Neutrophil (primary cell): ENCODE results near the gene GPR158.

Source experiments
- H3K27ac ChIP-seq: fragments of 200-600 bp; sonication (generic); 2 replicates; pipeline ENCODE4 v1.5.1; 2016; ENCODE audit warnings: mild to moderate bottlenecking, moderate library complexity
- H3K27me3 ChIP-seq: fragments of 200-600 bp; sonication (generic); 2 replicates; pipeline ENCODE4 v1.6.0; 2016; ENCODE audit warnings: mild to moderate bottlenecking
- H3K36me3 ChIP-seq: fragments of 200-600 bp; sonication (generic); 2 replicates; pipeline ENCODE4 v1.5.1; 2017
- H3K4me1 ChIP-seq, 2 experiments: fragments of 200-600 bp in 1 of 2; sonication (generic) in 1 of 2; 1 replicate in 1 of 2; 2 replicates in 1 of 2; pipeline versions ENCODE4 v1.5.1 to v1.6.1; 2013 to 2016; ENCODE audit warnings: low read depth in 1 of 2, low read length in 1 of 2, mild to moderate bottlenecking in 1 of 2, moderate library complexity in 1 of 2; ENCODE audit not compliant: control insufficient read depth in 1 of 2, insufficient read depth in 1 of 2
- H3K4me3 ChIP-seq, 2 experiments: fragments of 200-600 bp in 1 of 2; sonication (generic) in 1 of 2; 1 replicate in 1 of 2; 2 replicates in 1 of 2; pipeline ENCODE4 v1.5.1; 2013 to 2016; ENCODE audit warnings: low read depth in 1 of 2, low read length in 1 of 2, mild to moderate bottlenecking in 1 of 2, moderate library complexity in 1 of 2
- H3K9me3 ChIP-seq: fragments of 200-600 bp; sonication (generic); 2 replicates; pipeline ENCODE4 v1.5.1; 2016
- CTCF ChIP-seq: fragments of 200-600 bp; sonication (generic); IDR thresholded peaks from 2 replicates; pipeline ENCODE4 v1.5.1; 2016; ENCODE audit warnings: antibody characterized with exemption

GPR158 gene

DNA sequence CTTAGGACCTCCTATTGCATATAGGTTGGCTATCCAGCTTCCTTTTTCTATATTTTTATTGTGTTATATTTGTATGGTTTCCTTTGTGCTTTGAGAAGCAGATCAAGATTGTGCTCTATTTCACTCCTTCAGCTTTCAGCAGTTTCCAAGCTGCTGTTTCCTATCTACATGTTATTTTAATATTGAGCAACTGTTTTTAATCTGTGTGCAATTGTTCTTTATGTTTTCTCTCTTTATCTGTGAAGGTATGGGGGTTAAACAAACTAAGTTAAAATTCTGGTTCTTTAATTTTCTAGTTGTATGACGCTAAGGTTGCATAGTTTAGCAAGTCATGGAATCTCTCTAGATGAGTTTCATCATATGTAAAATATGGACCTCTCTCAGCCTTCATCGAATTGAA is 251.0 kb downstream of the GPR158 start:
- H3K36me3 ChIP-seq, result no peaks in the 10 kb centered on the region
- no peaks in the 10 kb centered on the region for H3K9me3 ChIP-seq
- H3K27me3 ChIP-seq, result no peaks in the 10 kb centered on the region
- no peak overlapping the region for H3K27ac ChIP-seq
- H3K4me1 ChIP-seq, result no peaks in the 10 kb centered on the region
- TF ChIP-seq CTCF, result no peak
- no peak overlapping the region for H3K4me3 ChIP-seq

DNA sequence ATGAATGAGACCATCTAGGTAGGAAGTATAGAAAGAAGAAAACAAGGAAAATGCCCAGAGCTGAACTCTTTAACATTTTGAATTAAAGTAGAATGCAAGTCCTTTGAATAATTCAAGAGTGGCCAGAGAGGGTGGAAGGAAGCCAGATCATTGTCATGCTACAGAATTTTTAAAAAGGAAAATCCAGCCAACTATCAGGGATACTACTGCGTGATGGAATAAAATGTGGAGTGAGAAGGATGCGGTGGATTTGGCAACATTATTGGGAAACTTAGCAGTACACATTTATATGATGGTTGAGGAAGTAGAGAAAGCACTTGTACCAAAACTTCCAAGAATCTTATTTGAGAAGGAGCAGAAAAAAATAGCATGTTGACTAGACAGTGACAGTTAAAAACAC is 261.6 kb downstream of the GPR158 start:
- Histone ChIP-seq H3K9me3 (no peaks in the 10 kb centered on the region), H3K36me3 (no peaks in the 10 kb centered on the region), H3K4me3 (no peak overlapping the region), H3K27me3 (no peaks in the 10 kb centered on the region), H3K4me1 (no peaks in the 10 kb centered on the region), H3K27ac (no peak overlapping the region)
- TF ChIP-seq CTCF, result no peak

DNA sequence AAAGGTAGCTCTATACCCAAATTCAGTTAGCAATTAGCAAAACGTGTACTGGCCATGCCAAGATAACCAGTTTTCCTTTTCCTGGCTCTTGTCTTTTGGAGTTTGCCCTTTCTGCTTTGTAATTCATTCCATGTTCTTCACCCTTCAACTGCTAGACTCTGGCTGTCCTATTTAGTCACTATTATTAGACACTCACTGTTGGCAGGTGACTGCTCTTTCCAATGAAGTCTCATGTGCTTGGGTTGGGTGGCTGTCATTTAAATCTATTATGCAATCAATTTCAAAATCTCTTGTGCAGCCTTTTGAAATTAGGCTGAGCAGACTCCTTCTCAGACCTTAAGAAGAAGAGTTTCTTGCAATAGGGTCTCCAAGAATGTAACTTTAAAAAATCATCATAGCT is 266.5 kb downstream of the GPR158 start:
- no peaks in the 10 kb centered on the region for H3K27me3 ChIP-seq
- no peaks in the 10 kb centered on the region for H3K36me3 ChIP-seq
- no peaks in the 10 kb centered on the region for H3K4me1 ChIP-seq
- no peak overlapping the region for H3K27ac ChIP-seq
- H3K4me3 ChIP-seq, result no peak overlapping the region
- H3K9me3 ChIP-seq, result no peaks in the 10 kb centered on the region
- TF ChIP-seq CTCF, result no peak

- Histone ChIP-seq H3K4me3 (no peak overlapping the region), H3K36me3 (no peaks in the 10 kb centered on the region), H3K4me1 (no peaks in the 10 kb centered on the region), H3K27me3 (no peaks in the 10 kb centered on the region), H3K9me3 (no peaks in the 10 kb centered on the region), H3K27ac (no peak overlapping the region)
- no peak for TF ChIP-seq CTCF
Measured at GRCh38 chr10:25444266-25444665, 269.5 kb downstream of the GPR158 start.

DNA sequence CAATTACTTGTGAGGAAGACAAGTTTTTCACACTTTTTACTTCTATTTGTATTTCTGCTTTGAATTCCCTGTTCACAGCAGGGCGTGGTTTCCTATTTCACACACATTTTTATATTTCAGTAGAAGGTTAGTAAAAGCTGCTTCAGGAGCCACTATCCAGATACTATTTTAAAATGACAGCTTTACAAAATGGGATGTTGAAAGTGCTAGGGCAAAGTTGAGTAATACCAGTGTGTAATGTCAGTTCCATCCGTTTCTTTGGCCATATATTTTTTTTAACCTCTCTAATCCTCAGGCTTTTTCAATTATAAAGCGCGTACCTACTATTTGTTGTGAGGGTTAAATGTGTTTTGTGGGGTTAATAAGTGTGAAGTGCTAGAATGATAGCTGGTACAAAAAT is 276.6 kb downstream of the GPR158 start:
- H3K4me1 ChIP-seq, result no peaks in the 10 kb centered on the region
- H3K4me3 ChIP-seq, result no peak overlapping the region
- no peaks in the 10 kb centered on the region for H3K27me3 ChIP-seq
- TF ChIP-seq CTCF, result no peak
- H3K9me3 ChIP-seq, result no peaks in the 10 kb centered on the region
- H3K27ac ChIP-seq, result no peak overlapping the region
- H3K36me3 ChIP-seq, result no peaks in the 10 kb centered on the region

- H3K27me3 ChIP-seq, result no peaks in the 10 kb centered on the region
- no peaks in the 10 kb centered on the region for H3K36me3 ChIP-seq
- H3K27ac ChIP-seq, result no peak overlapping the region
- no peaks in the 10 kb centered on the region for H3K4me1 ChIP-seq
- no peak for TF ChIP-seq CTCF
- no peaks in the 10 kb centered on the region for H3K9me3 ChIP-seq
- H3K4me3 ChIP-seq, result no peak overlapping the region
Measured at GRCh38 chr10:25453619-25454018, 278.8 kb downstream of the GPR158 start.
